ENCODE measurements around the gene CCR1.
"Not testable (repeated sequence)": the region's sequence is repeated elsewhere in the genome, so short reads cannot be mapped to it uniquely, and the experiment has no call there.

Gene CCR1

DNA sequence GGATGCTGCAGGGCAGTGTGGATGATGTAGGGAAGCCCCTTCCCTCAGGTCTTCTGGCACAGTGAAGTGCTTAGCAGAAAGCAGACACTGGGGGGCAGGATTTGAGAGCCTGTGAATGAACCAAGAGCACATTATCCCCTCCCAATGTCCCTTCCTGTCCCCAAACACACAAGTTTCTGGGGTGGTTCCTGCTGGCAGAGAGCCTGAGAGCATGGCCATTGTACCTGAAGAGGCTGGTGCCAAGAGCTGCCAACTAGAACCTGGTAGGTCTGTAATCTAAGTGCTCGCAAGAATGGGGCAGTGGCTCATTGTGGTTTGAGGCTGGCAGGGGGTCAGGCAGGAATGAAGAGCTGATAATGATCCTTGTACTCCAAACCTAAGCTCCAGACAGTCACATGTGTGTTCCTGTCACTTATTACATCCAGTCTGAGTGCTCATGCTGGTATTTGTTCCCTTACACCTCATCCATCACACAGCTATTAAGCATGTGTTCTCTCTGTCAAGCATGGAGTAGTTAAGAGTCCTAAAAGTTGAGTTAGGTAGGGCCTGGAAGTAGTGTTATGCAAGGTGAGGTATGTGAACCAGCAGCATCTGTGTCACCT, 6.7 kb upstream of the CCR1 start:
- in situ Hi-C loops (cut with MboI; ENCODE audit: low sequenced_read_pairs, unreplicated experiment): loop anchor here (5.0 kb wide), 1 partner anchor 157 kb away; the partner anchor contains the start of gene CCR5
- TF ChIP-seq, protein P1, sequence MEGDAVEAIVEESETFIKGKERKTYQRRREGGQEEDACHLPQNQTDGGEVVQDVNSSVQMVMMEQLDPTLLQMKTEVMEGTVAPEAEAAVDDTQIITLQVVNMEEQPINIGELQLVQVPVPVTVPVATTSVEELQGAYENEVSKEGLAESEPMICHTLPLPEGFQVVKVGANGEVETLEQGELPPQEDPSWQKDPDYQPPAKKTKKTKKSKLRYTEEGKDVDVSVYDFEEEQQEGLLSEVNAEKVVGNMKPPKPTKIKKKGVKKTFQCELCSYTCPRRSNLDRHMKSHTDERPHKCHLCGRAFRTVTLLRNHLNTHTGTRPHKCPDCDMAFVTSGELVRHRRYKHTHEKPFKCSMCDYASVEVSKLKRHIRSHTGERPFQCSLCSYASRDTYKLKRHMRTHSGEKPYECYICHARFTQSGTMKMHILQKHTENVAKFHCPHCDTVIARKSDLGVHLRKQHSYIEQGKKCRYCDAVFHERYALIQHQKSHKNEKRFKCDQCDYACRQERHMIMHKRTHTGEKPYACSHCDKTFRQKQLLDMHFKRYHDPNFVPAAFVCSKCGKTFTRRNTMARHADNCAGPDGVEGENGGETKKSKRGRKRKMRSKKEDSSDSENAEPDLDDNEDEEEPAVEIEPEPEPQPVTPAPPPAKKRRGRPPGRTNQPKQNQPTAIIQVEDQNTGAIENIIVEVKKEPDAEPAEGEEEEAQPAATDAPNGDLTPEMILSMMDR (IDR thresholded peaks at IDR 0.05; ENCODE audit: borderline replicate concordance, control extremely low read depth, extremely low read depth, insufficient read depth, missing control alignments): peak; percentile 36
- no peak for DNase-seq (ENCODE audit: low spot score)

DNA sequence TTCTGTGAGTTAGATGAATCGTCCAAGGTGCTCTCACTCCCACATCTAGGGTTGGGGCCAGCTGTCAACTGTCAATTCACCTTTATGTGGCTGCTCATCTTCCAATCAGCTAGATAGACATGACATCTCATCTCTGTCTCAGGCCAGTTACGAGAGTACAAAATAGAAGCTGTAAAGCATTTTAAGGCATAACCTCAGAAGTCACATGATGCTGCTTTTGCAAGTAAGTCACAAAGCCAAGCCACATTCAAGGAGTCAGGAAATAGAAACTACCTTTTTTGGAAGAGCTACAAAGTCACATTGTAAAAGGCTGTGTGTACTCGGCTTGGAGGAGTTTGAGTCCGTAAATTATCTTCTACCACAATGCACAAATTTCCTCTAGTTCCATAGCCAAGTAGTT, 5.1 kb upstream of the CCR1 start:
- TF ChIP-seq, protein P1 (IDR thresholded peaks at IDR 0.05; ENCODE audit: borderline replicate concordance, control extremely low read depth, extremely low read depth, insufficient read depth, missing control alignments): no peak
- in situ Hi-C loops (cut with MboI; ENCODE audit: low sequenced_read_pairs, unreplicated experiment): no loop called here
- DNase-seq (ENCODE audit: low spot score): no peak

DNA sequence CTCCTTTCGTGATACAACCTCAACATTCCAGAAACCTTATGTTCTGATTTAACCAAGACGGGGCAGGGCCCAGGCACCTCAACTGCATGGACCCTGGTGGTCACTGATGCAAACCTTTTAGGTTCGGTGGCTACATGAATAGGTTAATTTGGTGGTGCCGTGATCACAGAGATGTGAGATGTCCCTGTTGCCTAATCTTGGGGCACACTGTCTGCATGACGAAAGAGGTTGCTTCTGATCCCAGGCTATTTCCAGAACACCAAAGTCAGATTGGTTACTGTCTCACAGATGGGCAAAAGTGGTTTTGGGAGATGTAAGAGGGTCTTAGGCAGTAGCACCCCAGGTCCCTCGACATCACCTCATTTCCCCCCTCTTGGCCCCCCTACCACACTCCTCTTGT, 4.0 kb upstream of the CCR1 start:
- no peak for DNase-seq (ENCODE audit: low spot score)
- in situ Hi-C loops (cut with MboI; ENCODE audit: low sequenced_read_pairs, unreplicated experiment): no loop called here
- TF ChIP-seq, protein P1 (IDR thresholded peaks at IDR 0.05; ENCODE audit: borderline replicate concordance, control extremely low read depth, extremely low read depth, insufficient read depth, missing control alignments): no peak

DNA sequence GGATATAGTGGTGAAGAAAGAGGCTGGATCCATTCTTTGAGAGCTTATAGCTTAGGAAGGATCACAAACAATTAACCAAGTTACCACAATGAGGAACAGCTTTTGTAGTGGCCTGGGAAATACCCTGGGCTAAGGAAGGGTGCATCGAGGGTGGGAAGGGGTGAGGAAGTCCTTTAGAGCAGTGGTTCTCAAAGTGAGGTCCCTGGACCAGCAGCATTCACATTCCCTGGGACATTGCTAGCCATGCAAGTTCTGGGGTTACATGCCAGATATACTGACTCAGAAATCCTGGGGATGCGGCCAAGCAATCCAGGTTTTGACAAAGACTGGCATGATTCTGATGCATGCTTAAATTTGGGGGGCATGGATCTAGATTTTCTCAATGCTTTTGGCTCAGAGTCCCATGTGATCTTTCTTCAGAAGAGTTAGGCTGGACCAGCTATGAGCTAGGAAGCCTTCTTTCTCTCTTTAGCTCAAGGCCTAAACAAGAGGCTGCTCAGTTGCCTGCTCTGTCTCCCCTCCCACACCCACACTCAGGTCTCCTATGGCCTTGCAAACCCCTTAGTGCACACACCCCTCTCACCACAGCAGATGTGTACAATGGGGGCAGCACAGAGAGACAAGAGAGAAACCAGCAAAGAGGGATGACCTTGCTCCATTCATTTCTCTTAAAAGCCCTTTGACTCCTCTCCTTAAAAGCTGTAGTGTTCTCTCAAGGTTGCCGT, 1.8 kb upstream of the CCR1 start:
- TF ChIP-seq, protein P1 (IDR thresholded peaks at IDR 0.05; ENCODE audit: borderline replicate concordance, control extremely low read depth, extremely low read depth, insufficient read depth, missing control alignments): no peak
- in situ Hi-C loops (cut with MboI; ENCODE audit: low sequenced_read_pairs, unreplicated experiment): loop anchor here (10.0 kb wide), 2 partner anchors 125 to 265 kb away; partner anchors contain the start of gene CXCR6

DNA sequence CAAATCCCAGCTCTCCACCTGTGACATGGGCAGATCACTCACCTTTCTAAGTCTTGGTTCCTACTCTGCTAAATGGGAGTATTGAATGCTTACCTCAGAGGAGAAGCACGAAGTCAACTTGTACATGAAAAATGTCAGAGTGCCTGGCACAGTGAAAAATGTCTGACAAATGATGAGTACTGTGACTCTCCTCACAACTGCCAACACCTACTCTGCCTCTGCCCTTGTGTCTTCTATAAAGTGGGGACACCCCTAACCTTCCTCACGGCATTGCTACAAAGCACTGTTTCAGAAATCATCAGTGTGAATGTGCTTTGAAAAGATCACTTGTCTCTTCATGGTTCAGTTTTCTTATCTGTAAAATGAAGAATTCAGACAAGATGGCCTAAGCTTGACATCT, 940 bp upstream of the CCR1 start:
- no peak for DNase-seq (ENCODE audit: low spot score)
- in situ Hi-C loops (cut with MboI; ENCODE audit: low sequenced_read_pairs, unreplicated experiment): loop anchor here (10.0 kb wide), 2 partner anchors 124 to 264 kb away; partner anchors contain the start of gene CXCR6
- TF ChIP-seq, protein P1 (IDR thresholded peaks at IDR 0.05; ENCODE audit: borderline replicate concordance, control extremely low read depth, extremely low read depth, insufficient read depth, missing control alignments): no peak

More for the DNA sequence above, 1.8 kb upstream of the CCR1 start:
- no peak for DNase-seq (ENCODE audit: low spot score)

DNA sequence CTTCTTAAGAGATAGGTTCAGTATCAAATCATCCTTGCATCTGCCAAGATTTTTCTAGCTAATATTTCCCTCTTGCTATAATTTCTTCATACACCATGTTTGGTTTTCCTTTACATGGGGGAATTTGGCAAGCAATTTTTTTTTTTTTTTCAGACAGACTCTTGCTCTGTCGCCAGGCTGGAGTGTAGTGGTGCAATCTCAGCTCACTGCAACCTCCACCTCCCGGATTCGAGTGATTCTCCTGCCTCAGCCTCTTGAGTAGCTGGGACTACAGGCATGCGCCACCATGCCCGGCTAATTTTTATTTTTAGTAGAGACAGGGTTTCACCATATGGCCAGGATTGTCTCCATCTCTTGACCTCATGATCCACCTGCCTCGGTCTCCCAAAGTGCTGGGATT, 599 bp downstream of the CCR1 start:
- in situ Hi-C loops (cut with MboI; ENCODE audit: low sequenced_read_pairs, unreplicated experiment): loop anchor here (10.0 kb wide), 2 partner anchors 123 to 263 kb away; partner anchors contain the start of gene CXCR6
- not testable (repeated sequence) for DNase-seq (ENCODE audit: low spot score)

Data from GM13976 (cell line).